HEK293T (cell line): Measurements from ENCODE around the gene EVPL.

ENCODE experiments used
- ELF4 ChIP-seq: fragments of 450-650 bp; IDR thresholded peaks from 2 replicates; pipeline ENCODE4 v1.6.1; 2017; ENCODE audit warnings: antibody characterized with exemption
- FOXM1 ChIP-seq: fragments of 450-650 bp; IDR thresholded peaks from 2 replicates; pipeline ENCODE4 v1.6.1; 2017; ENCODE audit warnings: mild to moderate bottlenecking, borderline replicate concordance
- HDGF ChIP-seq: fragments of 450-650 bp; IDR thresholded peaks from 2 replicates; pipeline ENCODE4 v1.6.1; 2017; ENCODE audit warnings: antibody characterized with exemption, borderline replicate concordance

GRCh38 chr17:76032073-76032779 is 5.1 kb upstream of the EVPL start:
- TF ChIP-seq ELF4 (no peak), FOXM1 (no peak), HDGF (no peak)
